SK-N-SH treated with all-trans-retinoic acid at 6 μM for 48 hours (cell line): Measurements from ENCODE around the gene TROAP.

Experiments
- ATAC-seq: fragments of 200-7000 bp; cut with Tn5 transposase; 3 replicates; pipeline ENCODE4 v1.9.1; 2020; ENCODE audit warnings: mild to moderate bottlenecking, moderate library complexity
- ARNTL ChIP-seq: fragments of 450-650 bp; formaldehyde crosslinking; IDR thresholded peaks from 2 replicates; pipeline ENCODE4 v1.5.0; 2020; ENCODE audit warnings: low read depth, mild to moderate bottlenecking, moderate library complexity, borderline replicate concordance
- BACH2 ChIP-seq: fragments of 250-450 bp; sonication (Bioruptor Pico); IDR thresholded peaks from 2 replicates; pipeline ENCODE4 v1.9.0; 2021; ENCODE audit warnings: mild to moderate bottlenecking, borderline replicate concordance
- CSDC2 ChIP-seq: fragments of 250-450 bp; sonication (Bioruptor Pico); IDR thresholded peaks from 2 replicates; pipeline ENCODE4 v1.5.0; 2020; ENCODE audit warnings: mild to moderate bottlenecking, moderate library complexity
- ESRRG ChIP-seq: fragments of 250-450 bp; sonication (Bioruptor Pico); IDR thresholded peaks from 2 replicates; pipeline ENCODE4 v1.6.1; 2021; ENCODE audit warnings: mild to moderate bottlenecking
- GLIS3 ChIP-seq: fragments of 250-450 bp; sonication (Bioruptor Pico); IDR thresholded peaks from 2 replicates; pipeline ENCODE4 v1.5.0; 2020; ENCODE audit warnings: mild to moderate bottlenecking, moderate library complexity
- ISL1 ChIP-seq: fragments of 250-450 bp; sonication (Bioruptor Pico); IDR thresholded peaks from 2 replicates; pipeline ENCODE4 v2.1.2; 2022; ENCODE audit warnings: mild to moderate bottlenecking, moderate library complexity
- OSR1 ChIP-seq: fragments of 250-450 bp; sonication (Bioruptor Pico); IDR thresholded peaks from 2 replicates; pipeline ENCODE4 v1.8.0; 2022; ENCODE audit warnings: moderate library complexity, mild to moderate bottlenecking, inconsistent platforms
- RARB ChIP-seq: fragments of 250-450 bp; sonication (Bioruptor Pico); IDR thresholded peaks from 2 replicates; pipeline ENCODE4 v1.8.0; 2021; ENCODE audit warnings: mild to moderate bottlenecking, moderate library complexity
- SNAI2 ChIP-seq: fragments of 250-450 bp; sonication (Bioruptor Pico); IDR thresholded peaks from 2 replicates; pipeline ENCODE4 v1.5.0; 2020; ENCODE audit warnings: mild to moderate bottlenecking, moderate library complexity
- TCF4 ChIP-seq: fragments of 250-450 bp; sonication (Bioruptor Pico); IDR thresholded peaks from 2 replicates; pipeline ENCODE4 v1.8.0; 2021; ENCODE audit warnings: mild to moderate bottlenecking, moderate library complexity, borderline replicate concordance
- TOX ChIP-seq: fragments of 250-450 bp; sonication (Bioruptor Pico); IDR thresholded peaks from 2 replicates; pipeline ENCODE4 v1.8.0; 2021; ENCODE audit warnings: mild to moderate bottlenecking, moderate library complexity, borderline replicate concordance
- ZC3H10 ChIP-seq: fragments of 250-450 bp; sonication (Bioruptor Pico); IDR thresholded peaks from 2 replicates; pipeline ENCODE4 v1.5.1; 2021; ENCODE audit warnings: mild to moderate bottlenecking, moderate library complexity
- ZFP3 ChIP-seq: fragments of 250-450 bp; sonication (Bioruptor Pico); IDR thresholded peaks from 2 replicates; pipeline ENCODE4 v1.5.0; 2020; ENCODE audit warnings: mild to moderate bottlenecking, moderate library complexity
- ZNF565 ChIP-seq: fragments of 450-650 bp; formaldehyde crosslinking; conservative IDR thresholded peaks from 2 replicates; pipeline ENCODE4 v1.5.0; 2020; ENCODE audit warnings: low read depth, mild to moderate bottlenecking, moderate library complexity
- ZNF70 ChIP-seq: fragments of 450-650 bp; formaldehyde crosslinking; IDR thresholded peaks from 2 replicates; pipeline ENCODE4 v1.5.0; 2020; ENCODE audit warnings: mild to moderate bottlenecking, moderate library complexity
- ZNF8 ChIP-seq: fragments of 450-650 bp; formaldehyde crosslinking; IDR thresholded peaks from 2 replicates; pipeline ENCODE4 v1.5.0; 2020; ENCODE audit warnings: mild to moderate bottlenecking, moderate library complexity
- TF ChIP-seq, protein P1 (sequence below): fragments of 250-450 bp; sonication (Bioruptor Pico); IDR thresholded peaks from 2 replicates; pipeline ENCODE4 v1.8.0; 2021; ENCODE audit warnings: low read depth, mild to moderate bottlenecking, moderate library complexity, borderline replicate concordance
- TF ChIP-seq, protein P2 (sequence below): fragments of 250-450 bp; sonication (Bioruptor Pico); IDR thresholded peaks from 2 replicates; pipeline ENCODE4 v1.5.0; 2020; ENCODE audit warnings: mild to moderate bottlenecking, moderate library complexity
- TF ChIP-seq, protein P3 (sequence below): fragments of 250-450 bp; sonication (Bioruptor Pico); IDR thresholded peaks from 2 replicates; pipeline ENCODE4 v1.8.0; 2020; ENCODE audit warnings: mild to moderate bottlenecking, moderate library complexity, borderline replicate concordance
- TF ChIP-seq, protein P4 (sequence below): fragments of 250-450 bp; sonication (Bioruptor Pico); IDR thresholded peaks from 2 replicates; pipeline ENCODE4 v1.5.1; 2020; ENCODE audit warnings: low read depth, mild to moderate bottlenecking, moderate library complexity

TROAP gene

DNA sequence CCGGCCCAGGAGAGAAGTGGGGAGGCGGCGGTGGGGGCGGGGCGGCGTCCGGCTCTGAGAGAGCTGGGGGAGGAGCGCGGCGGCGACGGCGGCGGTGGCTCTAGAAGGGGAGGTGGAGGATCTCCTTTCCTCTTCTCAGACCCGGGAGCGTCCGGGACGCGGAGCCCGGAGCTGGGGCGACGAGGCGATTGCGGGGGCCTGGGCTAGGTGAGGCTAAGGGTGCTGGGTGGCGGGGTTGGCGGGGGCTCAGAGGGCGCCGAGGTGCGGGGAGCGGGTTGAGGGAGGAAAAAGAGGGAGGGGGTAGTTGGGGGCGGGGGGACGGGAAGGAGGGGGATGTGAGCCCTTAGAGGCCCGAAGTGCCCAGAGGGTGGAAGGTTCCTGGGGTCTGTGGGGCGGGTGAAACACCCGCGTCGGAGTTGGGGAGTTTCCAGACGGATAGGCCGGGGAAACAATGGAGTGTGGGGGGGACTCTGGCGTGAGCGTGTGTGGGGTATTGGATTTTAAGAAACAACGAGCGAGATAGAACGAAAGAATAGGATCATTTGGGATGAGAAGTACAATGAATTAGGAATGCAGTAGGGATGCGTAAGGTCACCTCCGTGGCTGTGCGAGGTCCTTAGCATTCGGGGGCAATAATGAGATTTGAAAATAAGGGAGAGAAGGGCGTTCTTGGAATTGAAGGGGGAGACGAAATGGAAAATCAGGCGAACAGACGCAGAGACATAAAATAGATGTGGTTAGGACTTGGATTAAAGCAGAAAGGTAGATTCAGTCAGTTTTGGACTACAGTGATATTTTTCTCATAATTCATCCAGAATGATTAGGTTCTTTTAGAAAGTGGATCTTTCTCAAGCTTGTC lies 44.6 kb downstream of the TROAP start, which contains the start of gene SPATS2:
Gene SPATS2, plus strand, starts transcription at position 82 of the 859 bp plus-strand sequence. CDS start 93,551 bp downstream, outside the sequence.
- TF ChIP-seq GLIS3, result 0 out of 2 replicates have a peak, but pooled peaks have one; percentile 48
- TF ChIP-seq, protein P1, sequence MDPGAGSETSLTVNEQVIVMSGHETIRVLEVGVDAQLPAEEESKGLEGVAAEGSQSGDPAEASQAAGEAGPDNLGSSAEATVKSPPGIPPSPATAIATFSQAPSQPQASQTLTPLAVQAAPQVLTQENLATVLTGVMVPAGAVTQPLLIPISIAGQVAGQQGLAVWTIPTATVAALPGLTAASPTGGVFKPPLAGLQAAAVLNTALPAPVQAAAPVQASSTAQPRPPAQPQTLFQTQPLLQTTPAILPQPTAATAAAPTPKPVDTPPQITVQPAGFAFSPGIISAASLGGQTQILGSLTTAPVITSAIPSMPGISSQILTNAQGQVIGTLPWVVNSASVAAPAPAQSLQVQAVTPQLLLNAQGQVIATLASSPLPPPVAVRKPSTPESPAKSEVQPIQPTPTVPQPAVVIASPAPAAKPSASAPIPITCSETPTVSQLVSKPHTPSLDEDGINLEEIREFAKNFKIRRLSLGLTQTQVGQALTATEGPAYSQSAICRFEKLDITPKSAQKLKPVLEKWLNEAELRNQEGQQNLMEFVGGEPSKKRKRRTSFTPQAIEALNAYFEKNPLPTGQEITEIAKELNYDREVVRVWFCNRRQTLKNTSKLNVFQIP (CRISPR knock-in tag), result no peak
- peak; percentile 8 for ATAC-seq

DNA sequence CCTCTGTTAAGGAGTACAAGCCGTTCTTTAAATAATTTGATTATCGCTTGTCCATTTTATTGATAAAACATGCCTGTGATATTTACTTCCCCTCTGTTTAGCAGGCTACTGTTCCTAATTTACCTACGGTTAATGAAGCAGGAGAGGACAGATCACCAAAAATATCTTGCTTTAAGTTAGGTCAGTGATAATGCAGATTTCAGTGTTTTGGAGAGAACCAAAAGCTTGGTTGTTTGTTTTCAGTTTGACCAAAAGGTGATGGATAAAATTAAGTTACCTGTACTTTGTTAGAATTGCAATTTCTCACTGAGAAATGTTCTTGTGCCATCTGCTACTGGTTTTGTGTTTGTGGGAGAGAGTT lies 45.2 kb downstream of the TROAP start:
- ATAC-seq, result no peak
- TF ChIP-seq ZC3H10, result no peak
- TF ChIP-seq, protein P2, sequence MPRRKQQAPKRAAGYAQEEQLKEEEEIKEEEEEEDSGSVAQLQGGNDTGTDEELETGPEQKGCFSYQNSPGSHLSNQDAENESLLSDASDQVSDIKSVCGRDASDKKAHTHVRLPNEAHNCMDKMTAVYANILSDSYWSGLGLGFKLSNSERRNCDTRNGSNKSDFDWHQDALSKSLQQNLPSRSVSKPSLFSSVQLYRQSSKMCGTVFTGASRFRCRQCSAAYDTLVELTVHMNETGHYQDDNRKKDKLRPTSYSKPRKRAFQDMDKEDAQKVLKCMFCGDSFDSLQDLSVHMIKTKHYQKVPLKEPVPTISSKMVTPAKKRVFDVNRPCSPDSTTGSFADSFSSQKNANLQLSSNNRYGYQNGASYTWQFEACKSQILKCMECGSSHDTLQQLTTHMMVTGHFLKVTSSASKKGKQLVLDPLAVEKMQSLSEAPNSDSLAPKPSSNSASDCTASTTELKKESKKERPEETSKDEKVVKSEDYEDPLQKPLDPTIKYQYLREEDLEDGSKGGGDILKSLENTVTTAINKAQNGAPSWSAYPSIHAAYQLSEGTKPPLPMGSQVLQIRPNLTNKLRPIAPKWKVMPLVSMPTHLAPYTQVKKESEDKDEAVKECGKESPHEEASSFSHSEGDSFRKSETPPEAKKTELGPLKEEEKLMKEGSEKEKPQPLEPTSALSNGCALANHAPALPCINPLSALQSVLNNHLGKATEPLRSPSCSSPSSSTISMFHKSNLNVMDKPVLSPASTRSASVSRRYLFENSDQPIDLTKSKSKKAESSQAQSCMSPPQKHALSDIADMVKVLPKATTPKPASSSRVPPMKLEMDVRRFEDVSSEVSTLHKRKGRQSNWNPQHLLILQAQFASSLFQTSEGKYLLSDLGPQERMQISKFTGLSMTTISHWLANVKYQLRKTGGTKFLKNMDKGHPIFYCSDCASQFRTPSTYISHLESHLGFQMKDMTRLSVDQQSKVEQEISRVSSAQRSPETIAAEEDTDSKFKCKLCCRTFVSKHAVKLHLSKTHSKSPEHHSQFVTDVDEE, result no peak
- no peak for TF ChIP-seq ZNF565
- TF ChIP-seq, protein P3, sequence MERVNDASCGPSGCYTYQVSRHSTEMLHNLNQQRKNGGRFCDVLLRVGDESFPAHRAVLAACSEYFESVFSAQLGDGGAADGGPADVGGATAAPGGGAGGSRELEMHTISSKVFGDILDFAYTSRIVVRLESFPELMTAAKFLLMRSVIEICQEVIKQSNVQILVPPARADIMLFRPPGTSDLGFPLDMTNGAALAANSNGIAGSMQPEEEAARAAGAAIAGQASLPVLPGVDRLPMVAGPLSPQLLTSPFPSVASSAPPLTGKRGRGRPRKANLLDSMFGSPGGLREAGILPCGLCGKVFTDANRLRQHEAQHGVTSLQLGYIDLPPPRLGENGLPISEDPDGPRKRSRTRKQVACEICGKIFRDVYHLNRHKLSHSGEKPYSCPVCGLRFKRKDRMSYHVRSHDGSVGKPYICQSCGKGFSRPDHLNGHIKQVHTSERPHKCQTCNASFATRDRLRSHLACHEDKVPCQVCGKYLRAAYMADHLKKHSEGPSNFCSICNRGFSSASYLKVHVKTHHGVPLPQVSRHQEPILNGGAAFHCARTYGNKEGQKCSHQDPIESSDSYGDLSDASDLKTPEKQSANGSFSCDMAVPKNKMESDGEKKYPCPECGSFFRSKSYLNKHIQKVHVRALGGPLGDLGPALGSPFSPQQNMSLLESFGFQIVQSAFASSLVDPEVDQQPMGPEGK, result no peak
- TF ChIP-seq, protein P4, sequence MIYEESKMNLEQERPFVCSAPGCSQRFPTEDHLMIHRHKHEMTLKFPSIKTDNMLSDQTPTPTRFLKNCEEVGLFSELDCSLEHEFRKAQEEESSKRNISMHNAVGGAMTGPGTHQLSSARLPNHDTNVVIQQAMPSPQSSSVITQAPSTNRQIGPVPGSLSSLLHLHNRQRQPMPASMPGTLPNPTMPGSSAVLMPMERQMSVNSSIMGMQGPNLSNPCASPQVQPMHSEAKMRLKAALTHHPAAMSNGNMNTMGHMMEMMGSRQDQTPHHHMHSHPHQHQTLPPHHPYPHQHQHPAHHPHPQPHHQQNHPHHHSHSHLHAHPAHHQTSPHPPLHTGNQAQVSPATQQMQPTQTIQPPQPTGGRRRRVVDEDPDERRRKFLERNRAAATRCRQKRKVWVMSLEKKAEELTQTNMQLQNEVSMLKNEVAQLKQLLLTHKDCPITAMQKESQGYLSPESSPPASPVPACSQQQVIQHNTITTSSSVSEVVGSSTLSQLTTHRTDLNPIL, result no peak
- no peak for TF ChIP-seq ZNF70 (CRISPR knock-in tag)
- TF ChIP-seq, protein P1 (CRISPR knock-in tag), result no peak
- no peak for TF ChIP-seq RARB (CRISPR knock-in tag)
- TF ChIP-seq TCF4 (CRISPR knock-in tag), result no peak
- TF ChIP-seq ISL1, result no peak
- TF ChIP-seq OSR1 (CRISPR knock-in tag), result no peak
- TF ChIP-seq TOX (CRISPR knock-in tag), result no peak
- no peak for TF ChIP-seq BACH2 (CRISPR knock-in tag)
- no peak for TF ChIP-seq CSDC2
- TF ChIP-seq ARNTL (CRISPR knock-in tag), result no peak
- no peak for TF ChIP-seq ZFP3
- TF ChIP-seq ZNF8 (CRISPR knock-in tag), result no peak
- no peak for TF ChIP-seq SNAI2 (CRISPR knock-in tag)
- no peak for TF ChIP-seq ESRRG (CRISPR knock-in tag)

DNA sequence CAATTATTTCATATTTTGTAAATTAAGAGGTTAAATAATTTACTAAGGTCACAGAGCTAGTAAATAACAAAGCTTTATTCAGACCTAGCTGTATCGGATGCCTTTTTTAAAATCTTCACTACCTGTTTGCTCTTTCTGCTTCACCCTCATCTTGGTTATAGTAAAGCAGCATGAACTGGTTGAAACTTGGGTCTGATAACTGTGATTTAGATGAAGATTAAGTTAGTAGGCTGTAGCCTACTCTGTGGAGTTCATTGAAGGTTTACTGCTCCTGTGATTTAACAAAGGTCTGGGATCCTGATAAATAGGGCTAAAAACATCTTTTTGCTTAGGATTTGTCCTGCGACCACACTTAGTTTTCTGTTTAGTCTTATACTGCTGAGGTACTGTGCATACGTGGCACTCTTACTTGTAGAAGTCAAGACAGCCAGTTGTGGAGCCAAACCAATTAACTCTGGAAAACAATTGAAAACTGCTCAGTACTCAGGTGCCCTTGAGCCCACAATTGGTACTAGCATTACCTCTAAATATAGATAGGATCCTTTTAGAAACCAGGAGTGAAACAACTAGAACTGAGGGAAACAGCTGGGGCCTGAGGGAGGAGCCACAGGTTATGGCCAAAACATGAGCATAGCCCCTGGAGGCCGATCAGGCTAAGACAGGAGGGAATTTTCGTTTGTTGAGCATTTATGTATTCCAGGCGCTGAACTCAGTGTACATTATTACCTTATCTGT lies 46.5 kb downstream of the TROAP start:
- TF ChIP-seq SNAI2 (CRISPR knock-in tag), result no peak
- TF ChIP-seq CSDC2, result no peak
- TF ChIP-seq ZC3H10, result no peak
- no peak for TF ChIP-seq ZFP3
- no peak for TF ChIP-seq OSR1 (CRISPR knock-in tag)
- TF ChIP-seq, protein P4, result no peak
- TF ChIP-seq, protein P3, result no peak
- no peak for TF ChIP-seq ZNF70 (CRISPR knock-in tag)
- no peak for TF ChIP-seq TCF4 (CRISPR knock-in tag)
- ATAC-seq, result peak; percentile 11
